Activated naive CD4-positive, alpha-beta T cell (primary cell): ENCODE data around the gene SLC16A3.
"Not testable (repeated sequence)": the region's sequence is repeated elsewhere in the genome, so short reads cannot be mapped to it uniquely, and the experiment has no call there.

Experiments
- DNase-seq, 4 experiments: peaks; one replicate each; lab custom pipeline; 2025; lab: John Stamatoyannopoulos, UW

SLC16A3 gene

DNA sequence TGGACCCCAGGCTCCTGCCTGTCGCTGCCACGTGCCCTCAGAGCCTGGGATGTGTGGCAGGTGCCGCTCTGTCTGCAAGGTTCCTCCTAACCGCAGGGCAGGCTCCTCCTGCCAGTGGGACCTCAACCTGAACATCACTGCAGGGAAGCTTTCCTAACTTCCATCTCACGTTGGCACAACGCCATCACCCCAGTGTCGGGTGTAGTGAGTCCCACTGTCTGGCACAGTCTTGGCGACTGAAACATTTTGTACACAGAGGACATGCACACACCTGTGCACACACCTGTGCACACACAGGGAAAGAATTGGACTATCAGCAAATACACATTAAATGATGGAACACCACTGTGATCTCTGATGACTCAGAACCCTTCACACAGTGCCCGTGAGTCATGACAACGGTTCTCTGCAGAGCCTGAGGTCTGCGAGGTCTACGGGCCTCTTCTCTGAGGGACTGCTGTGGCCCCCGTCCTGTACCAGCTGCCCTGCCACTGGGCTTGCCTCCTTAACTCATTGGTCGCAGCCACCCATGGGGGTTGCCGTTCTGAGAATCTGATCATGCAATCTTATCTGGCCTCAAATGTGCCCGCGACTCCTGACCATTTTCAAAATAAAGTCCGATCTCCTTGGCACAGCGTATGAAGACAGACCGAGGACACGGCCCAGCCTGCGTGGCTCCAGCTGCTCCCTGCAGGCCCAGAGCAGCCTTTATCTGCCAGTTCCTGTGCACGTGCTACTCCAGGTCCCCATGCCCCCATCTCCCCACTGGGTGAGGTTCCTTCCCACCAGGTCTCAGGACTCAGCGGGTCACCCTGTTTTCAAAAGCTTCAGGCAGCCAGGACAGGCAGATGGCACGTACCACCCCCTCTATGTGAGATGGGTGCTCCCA, 23.8 kb upstream of the SLC16A3 start:
- DNase-seq: peak in 1 of 4 experiments; percentile 8

DNA sequence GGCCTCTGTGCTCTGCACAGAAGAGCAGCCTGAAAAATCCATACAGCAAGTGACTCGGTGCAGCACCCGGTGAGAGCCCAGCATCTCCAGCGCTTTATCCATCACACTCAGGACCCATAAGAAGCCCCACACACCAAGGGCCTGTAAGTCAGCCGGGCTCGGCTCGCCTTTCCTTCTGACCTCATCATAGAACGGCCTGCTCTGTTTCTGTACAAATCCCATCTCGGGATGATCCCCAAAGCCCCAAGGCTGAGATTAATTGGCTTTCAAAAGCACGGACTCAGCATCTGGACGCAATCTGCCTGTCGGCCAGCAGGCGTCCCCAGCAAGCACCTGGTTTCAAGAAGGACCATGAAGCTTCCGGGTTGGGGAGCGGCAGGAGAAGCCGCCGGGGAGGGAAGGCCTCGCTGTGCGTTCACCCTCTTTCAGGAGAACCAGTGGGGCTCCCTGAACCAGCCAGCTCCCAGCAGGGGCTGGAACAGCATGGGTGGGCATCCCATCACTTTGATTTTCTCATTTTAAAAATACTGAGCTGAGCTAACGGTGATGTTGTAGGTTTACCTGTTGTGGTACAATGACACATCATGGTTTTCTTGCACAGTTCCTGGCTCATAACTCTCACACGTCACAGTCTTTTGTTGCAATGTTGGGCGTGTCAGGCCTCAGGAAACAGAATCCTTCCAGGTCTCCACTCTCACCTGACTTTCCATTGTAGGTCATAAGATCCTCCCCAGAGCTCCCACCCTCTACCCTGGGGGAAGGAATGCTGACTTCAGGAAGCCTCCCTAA, 22.9 kb upstream of the SLC16A3 start:
- DNase-seq: peak in 3 of 4 experiments; percentile 32 to 69 (median 63)

- not testable (repeated sequence) for DNase-seq
Observed at GRCh38 chr17:82210655-82211054, 18.2 kb upstream of the SLC16A3 start.

DNA sequence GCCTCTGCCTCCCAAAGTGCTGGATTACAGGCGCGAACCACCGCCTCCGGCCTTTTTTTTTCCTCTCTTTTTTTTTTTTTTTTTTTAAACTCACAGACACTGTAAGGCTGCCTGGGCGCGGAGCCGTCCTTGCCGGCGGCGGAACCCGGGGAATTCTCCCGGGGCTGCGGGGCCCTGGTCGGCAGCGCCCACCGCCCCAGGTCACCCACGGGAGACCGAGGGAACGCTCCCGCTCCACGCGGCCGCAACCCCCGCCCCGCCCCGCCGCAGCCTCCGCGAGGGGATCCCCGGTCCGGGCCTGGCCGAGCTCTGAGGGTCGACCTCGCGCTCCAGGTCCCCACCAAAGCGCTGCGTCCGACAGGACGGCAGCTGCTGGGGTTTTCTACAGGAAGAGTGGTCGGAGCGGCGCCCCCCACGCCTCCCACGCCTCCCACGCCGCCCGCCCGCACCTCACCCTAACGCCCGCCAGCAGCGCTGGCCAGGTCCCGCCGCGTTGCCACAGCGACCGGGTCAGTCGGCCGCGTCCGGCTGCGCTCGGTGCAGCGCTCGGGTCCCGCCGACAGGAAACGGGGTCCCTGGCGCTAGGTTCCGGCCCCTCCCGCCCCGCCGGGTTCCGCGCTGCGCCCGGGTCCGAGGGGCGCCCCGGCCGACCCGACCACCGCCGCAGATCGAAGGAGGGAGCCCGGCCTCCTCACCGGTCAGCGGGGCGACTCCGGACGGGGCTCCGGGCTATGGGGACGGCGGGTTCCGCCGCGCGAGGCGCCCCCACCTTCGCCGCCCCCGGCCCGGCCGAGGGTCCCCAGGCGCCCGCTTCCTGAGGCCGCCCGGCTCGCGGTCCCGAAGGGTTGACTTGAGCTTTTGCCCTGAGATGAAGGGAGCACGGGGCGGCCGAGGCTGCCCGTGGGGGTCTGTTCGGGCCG, 16.3 kb upstream of the SLC16A3 start, which contains the start of gene CCDC57:
Gene CCDC57 (minus strand): TSS at position 512 of the 920 bp plus-strand sequence. CDS start 10,898 bp downstream, outside the sequence.
- peak; percentile 31 to 59 (median 46) for DNase-seq

DNA sequence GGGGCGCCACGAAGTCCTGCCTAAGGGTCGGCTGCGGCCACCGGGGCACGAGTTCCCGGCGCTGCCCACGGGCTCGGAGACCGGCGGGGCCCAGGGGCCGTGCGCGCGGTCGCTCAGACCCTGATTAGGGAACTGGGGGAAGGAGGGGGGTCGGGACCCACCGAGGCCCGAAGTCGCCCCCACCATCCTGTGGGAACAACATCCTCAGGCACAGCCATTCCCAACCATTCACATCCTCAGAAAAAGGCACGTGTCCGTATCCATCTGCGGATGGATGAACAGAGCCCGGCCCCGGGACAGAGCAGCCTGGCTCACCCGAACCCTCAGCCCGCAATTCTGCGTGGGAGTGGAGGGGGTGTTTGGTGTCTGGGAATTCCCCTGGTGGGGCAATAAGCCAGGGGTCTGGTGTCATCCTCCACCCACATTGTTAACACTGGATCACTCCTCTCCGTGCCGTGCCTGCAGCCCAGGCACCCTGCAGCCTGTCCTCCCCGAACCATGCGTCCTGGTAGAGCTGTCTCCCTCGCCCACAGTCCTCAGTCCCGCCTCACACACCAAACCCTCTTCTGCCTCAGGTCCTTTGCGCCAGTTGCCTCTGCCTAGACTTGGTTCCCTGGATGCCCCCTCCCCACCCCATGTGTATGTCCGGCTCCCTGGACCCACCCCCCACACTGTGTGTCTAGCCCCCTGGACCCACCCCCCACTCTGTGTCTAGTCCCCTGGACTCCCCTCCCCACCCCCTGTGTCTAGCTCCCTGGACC, 15.4 kb upstream of the SLC16A3 start:
- no peak for DNase-seq

GRCh38 chr17:82214012-82214628, 14.7 kb upstream of the SLC16A3 start:
- DNase-seq: no peak

DNA sequence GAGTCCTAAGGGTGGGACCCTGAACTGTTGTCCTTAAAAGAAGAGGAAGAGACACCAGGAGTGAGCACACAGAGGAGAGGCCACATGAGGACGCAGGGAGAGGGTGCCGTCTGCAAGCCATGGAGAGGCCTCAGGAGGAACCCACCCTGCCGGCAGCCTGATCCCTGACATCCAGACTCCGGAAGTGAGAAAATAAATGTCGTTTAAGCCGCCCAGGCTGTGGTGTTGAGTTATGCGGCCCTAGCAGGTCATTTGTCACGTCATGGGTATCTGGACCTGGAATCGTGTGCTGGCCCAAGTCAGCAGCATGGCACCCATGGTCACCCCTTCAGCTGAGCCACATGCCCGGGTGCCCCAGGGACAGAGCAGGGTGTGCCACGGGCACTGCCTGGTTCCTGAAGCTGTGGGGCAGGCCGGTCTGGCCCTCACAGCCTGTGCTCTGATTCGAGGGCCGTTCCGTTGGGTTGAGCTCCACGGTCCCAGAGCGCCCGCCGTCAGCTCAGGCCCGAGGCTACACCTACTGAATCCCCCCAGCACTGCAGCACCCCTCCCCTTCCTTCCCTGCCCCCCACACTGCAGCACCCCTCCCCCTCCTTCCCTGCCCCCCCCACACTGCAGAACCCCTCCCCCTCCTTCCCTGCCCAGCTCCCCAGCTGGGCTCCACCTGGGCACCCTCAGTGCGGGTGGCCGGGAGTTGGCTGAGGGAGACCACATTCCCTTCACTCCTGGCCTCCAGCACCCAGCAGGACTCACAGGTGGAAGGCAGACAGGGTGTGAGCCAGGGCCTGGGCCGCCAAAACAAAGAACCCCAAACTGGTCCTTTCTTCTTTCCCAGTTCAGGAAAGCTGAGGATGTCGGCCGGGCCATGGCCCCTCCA, 13.5 kb upstream of the SLC16A3 start:
- DNase-seq: no peak

DNA sequence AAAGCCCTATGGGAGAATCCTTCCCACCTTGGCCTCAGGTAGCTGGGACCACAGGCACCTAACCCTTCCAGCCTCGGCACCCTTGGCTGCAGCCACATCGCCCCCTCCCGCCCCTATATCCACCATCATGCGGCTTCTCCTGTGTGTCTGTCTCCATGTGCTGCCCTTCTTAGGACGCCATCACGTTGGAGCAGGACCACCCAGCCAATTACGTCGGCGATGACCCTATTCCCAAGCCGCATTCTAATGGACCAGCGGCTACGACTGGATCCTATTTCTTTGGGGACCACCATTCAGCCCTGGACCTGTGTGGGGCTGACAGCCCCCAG, 12.9 kb upstream of the SLC16A3 start:
- DNase-seq: no peak

- DNase-seq: no peak
Observed at GRCh38 chr17:82216301-82217119, 12.3 kb upstream of the SLC16A3 start.

GRCh38 chr17:82217120-82217529, 11.7 kb upstream of the SLC16A3 start:
- no peak for DNase-seq

DNA sequence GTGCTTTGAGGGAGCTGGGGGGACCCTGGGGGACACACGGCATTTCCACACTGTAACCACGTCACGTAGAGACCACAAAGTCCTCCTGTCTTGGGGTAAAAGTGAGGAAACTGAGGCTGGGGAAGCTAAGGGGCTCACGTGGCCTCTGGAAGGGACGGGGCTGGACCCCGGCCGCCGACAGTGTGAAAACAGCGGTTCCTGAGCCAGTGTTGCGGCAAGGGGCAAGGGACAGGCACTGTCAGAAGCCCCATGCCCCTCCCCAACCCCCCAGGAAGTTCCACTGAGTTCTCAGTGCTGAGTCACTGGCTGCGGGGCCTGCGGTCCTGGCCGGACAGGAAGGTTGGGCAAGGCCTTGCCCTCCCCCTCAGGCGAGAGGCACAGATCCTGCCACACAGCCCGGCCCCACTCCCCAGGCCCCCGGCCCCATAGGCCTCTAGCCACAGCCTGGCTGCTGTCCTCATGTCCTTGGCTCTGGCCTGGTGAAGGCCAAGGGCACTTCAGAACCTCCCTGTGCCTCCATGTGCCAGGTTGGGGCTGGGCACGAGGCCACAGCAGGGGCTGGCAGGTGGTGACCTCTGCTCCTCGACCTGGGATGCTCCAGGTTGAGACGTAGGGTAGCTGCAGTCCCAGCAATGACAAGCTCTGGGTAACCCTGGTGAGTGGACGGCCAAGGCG, 11.2 kb upstream of the SLC16A3 start:
- no peak for DNase-seq

GRCh38 chr17:82218349-82219075, 10.3 kb upstream of the SLC16A3 start:
- DNase-seq: no peak

DNA sequence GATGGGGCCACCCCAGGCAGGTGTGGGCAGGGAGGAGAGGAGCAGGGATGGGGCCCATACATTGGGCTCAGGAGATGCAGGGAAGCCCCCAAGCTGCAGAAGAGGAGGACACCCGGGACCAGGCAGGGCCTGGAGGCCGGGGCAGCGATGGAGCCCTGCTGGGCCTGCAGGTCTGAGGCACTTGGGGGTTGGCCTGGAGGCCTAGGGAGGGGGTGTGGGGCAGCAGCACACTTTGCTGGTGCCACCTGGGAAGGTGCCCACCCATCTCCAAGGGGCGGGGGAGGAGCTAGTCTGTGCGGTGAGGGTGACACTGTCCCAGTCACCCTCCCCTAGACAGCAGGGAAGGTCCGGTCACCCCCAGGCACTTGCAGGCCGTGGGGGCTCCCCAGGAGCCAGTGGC, 9.8 kb upstream of the SLC16A3 start:
- DNase-seq: no peak

DNA sequence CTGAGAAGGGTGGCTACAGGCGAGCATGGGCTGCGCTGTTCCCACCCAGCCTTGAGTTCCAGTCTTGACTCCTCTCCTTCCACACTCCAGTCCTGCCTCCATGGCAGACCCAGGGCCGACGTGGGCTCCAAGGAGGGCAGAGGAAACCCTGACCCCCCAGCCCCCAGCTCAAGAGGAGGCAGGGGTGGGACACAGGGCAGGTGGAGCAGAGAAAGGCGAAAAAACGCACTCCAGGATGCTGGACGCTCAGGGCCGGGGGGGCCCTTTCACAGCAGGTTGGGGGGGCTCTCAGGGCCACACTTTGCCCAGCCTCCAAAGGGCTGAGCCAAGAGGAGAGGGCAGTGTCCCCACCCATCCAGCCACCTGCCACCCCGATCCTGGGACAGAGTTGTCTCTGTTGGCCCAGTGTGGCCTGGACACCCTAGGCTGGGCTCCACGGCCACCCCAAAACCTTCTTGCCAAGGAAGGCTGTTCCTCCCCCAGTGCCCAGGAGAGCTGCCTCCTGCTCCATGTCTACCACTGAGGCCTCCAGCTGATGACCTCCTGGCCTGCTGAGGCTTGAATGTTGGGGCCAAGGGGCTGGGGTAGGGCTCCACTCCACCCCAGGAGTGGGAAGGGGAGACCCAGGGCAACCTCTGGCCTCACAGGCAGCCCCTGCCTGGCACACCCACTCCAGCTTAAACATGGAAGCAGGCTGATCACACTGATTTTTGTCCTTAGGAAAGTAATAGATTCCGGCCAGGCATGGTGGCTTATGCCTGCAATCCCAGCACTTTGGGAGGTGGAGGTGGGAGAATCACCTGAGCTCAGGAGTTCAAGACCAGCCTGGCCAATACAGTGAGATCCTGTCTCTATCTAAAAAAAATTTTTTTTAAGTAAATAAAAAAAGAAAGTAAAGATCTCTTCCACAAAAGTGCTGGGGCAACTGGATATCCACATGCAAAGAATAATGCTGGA, 8.8 kb upstream of the SLC16A3 start:
- DNase-seq: no peak

GRCh38 chr17:82221341-82221902, 7.4 kb upstream of the SLC16A3 start:
- no peak for DNase-seq

DNA sequence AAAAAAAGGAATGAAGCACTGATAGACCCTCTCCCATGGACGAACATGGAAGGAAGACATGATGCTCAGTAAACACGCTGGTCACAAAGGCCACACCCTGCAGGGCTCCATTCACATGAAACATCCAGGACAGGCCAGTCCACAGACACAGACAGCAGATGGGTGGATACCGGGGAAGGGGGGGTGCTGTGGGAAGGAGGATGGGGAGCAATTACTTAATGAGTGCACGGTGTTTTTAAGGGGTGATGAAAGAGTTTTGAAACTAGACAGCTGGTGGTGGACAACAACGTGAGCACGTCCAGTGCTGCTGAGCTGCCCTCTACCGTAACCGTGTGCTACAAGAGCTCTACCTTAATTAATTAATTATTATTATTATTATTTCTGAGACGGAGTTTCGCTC, 6.0 kb upstream of the SLC16A3 start:
- no peak for DNase-seq
